ENCODE measurements around the gene PRKCA. TPM values are rescaled to one million over a fixed set of nuclear protein-coding genes. Genes with fewer than 3 reads are reported as not detected.

Gene PRKCA
- total RNA-seq, 1 experiment from 2014 or later: 29.5 TPM

GRCh38 chr17:66373944-66374817 lies 71.8 kb downstream of the PRKCA start:
- Mint-ChIP-seq H3K9me3 (no peaks in the 10 kb centered on the region), H3K4me1 (peaks cover 32% of the 10 kb centered on the region), H3K27ac (no peak overlapping the region; the same call in 1 of the 2 replicates), H3K27me3 (ENCODE audit: low read depth) (no peaks in the 10 kb centered on the region), H3K4me3 (no peak overlapping the region), H3K36me3 (no peaks in the 10 kb centered on the region)
- TF ChIP-seq SP1 (CRISPR knock-in tag; conservative IDR thresholded peaks at IDR 0.05) (no peak), ZNF263 (CRISPR knock-in tag; IDR thresholded peaks at IDR 0.05; ENCODE audit: low read depth) (peak; percentile 87), OVOL2 (CRISPR knock-in tag; IDR thresholded peaks at IDR 0.05; ENCODE audit: borderline replicate concordance) (no peak), JUN (CRISPR knock-in tag; IDR thresholded peaks at IDR 0.05) (no peak), ZNF121 (CRISPR knock-in tag; IDR thresholded peaks at IDR 0.05) (no peak), FOXP1 (CRISPR knock-in tag; IDR thresholded peaks at IDR 0.05; ENCODE audit: borderline replicate concordance) (no peak), ATF3 (CRISPR knock-in tag; conservative IDR thresholded peaks at IDR 0.05) (no peak), ZBTB43 (CRISPR knock-in tag; IDR thresholded peaks at IDR 0.05) (no peak)
- no peak for DNase-seq (ENCODE audit: low spot score)
- ATAC-seq: peak; percentile 66
- ChIA-PET POLR2A (interaction anchor here (0.6 kb wide), 1 partner anchor 41 kb away, joined by 3 read pairs; no protein-coding TSS in a partner anchor), CTCF (interaction anchor here (0.6 to 2.4 kb wide), 2 partner anchors 64 to 542 kb away, joined by 5 to 8 read pairs; no protein-coding TSS in a partner anchor)

GRCh38 chr17:66375121-66375520 lies 72.7 kb downstream of the PRKCA start:
- Mint-ChIP-seq H3K4me1 (peaks cover 32% of the 10 kb centered on the region), H3K27ac (no peak overlapping the region), H3K4me3 (no peak overlapping the region), H3K27me3 (ENCODE audit: low read depth) (no peaks in the 10 kb centered on the region), H3K36me3 (no peaks in the 10 kb centered on the region), H3K9me3 (no peaks in the 10 kb centered on the region)
- ATAC-seq (no peak), DNase-seq (ENCODE audit: low spot score) (no peak)
- ChIA-PET POLR2A (no interaction called here), CTCF (interaction anchor here (2.4 kb wide), 1 partner anchor 65 kb away, joined by 8 read pairs; no protein-coding TSS in a partner anchor)
- no peak for TF ChIP-seq ZSCAN18 (CRISPR knock-in tag; IDR thresholded peaks at IDR 0.05)
- no peak for TF ChIP-seq FOXK1 (CRISPR knock-in tag; IDR thresholded peaks at IDR 0.05)
- TF ChIP-seq ZNF121 (CRISPR knock-in tag; IDR thresholded peaks at IDR 0.05): no peak
- no peak for TF ChIP-seq HMGA2 (CRISPR knock-in tag; IDR thresholded peaks at IDR 0.05)
- TF ChIP-seq ZNF532 (CRISPR knock-in tag; IDR thresholded peaks at IDR 0.05; ENCODE audit: borderline replicate concordance): no peak
- TF ChIP-seq MYBL2 (CRISPR knock-in tag; IDR thresholded peaks at IDR 0.05): no peak

- Mint-ChIP-seq H3K4me3 (no peak overlapping the region), H3K36me3 (no peaks in the 10 kb centered on the region), H3K27me3 (ENCODE audit: low read depth) (no peaks in the 10 kb centered on the region), H3K4me1 (peaks cover 22% of the 10 kb centered on the region), H3K27ac (no peak overlapping the region), H3K9me3 (no peaks in the 10 kb centered on the region)
- POLR2A ChIA-PET: no interaction called here
- ATAC-seq: no peak
- CTCF ChIA-PET: no interaction called here
- no peak for DNase-seq (ENCODE audit: low spot score)
- TF ChIP-seq ZNF317 (CRISPR knock-in tag; IDR thresholded peaks at IDR 0.05; ENCODE audit: borderline replicate concordance, low read depth) (no peak), SP1 (CRISPR knock-in tag; conservative IDR thresholded peaks at IDR 0.05) (no peak), MAX (CRISPR knock-in tag; IDR thresholded peaks at IDR 0.05) (no peak), FOXK1 (CRISPR knock-in tag; IDR thresholded peaks at IDR 0.05) (no peak), USF1 (CRISPR knock-in tag; IDR thresholded peaks at IDR 0.05) (no peak), USF2 (CRISPR knock-in tag; IDR thresholded peaks at IDR 0.05) (no peak), ZNF138 (CRISPR knock-in tag; conservative IDR thresholded peaks at IDR 0.05) (no peak), ZBTB21 (CRISPR knock-in tag; IDR thresholded peaks at IDR 0.05; ENCODE audit: borderline replicate concordance) (no peak), PRRX2 (CRISPR knock-in tag; IDR thresholded peaks at IDR 0.05) (no peak), CDX4 (CRISPR knock-in tag; IDR thresholded peaks at IDR 0.05; ENCODE audit: borderline replicate concordance) (no peak)
Measured at GRCh38 chr17:66378296-66378695, 75.9 kb downstream of the PRKCA start.

All from WTC11 (cell line).